Aorta (tissue), 5 donors: ENCODE results near the gene NEU4. TPM values are rescaled to one million over a fixed set of nuclear protein-coding genes. Genes with fewer than 3 reads are reported as not detected.
"Not testable (repeated sequence)": the region's sequence is repeated elsewhere in the genome, so short reads cannot be mapped to it uniquely, and the experiment has no call there.

Experiments
- ATAC-seq: fragments of 200-7000 bp; cut with Tn5 transposase; one replicate; pipeline ENCODE4 v1.9.1; 2022; ENCODE audit warnings: moderate library complexity; ENCODE audit not compliant: low FRiP score
- DNase-seq, 2 donors: peaks; one replicate each; pipeline ENCODE4 v3.0.0-alpha.2; 2020
- H3K27ac ChIP-seq, 2 donors: one replicate each; pipeline ENCODE4 v1.5.1; 2013; ENCODE audit warnings: low read length in 2 of 2, mild to moderate bottlenecking in 2 of 2, moderate library complexity in 2 of 2, control low read depth in 1 of 2, inconsistent platforms in 1 of 2, low read depth in 1 of 2
- H3K27me3 ChIP-seq, 2 donors: one replicate each; pipeline ENCODE4 v1.6.1; 2013; ENCODE audit warnings: control low read depth in 1 of 2, low read length in 1 of 2, mild to moderate bottlenecking in 1 of 2, moderate library complexity in 1 of 2; ENCODE audit not compliant: insufficient read depth in 2 of 2, control insufficient read depth in 1 of 2
- H3K36me3 ChIP-seq, 2 donors: one replicate each; pipeline ENCODE4 v1.6.1; 2013; ENCODE audit warnings: control low read depth in 1 of 2, low read length in 1 of 2, mild to moderate bottlenecking in 1 of 2; ENCODE audit not compliant: insufficient read depth in 2 of 2, control insufficient read depth in 1 of 2
- H3K4me1 ChIP-seq, 2 donors: one replicate each; pipeline ENCODE4 v1.6.1; 2013; ENCODE audit warnings: low read length in 2 of 2, control low read depth in 1 of 2, mild to moderate bottlenecking in 1 of 2, moderate library complexity in 1 of 2; ENCODE audit not compliant: insufficient read depth in 2 of 2, control insufficient read depth in 1 of 2
- H3K4me3 ChIP-seq, 2 donors: one replicate each; pipeline ENCODE4 v1.5.1; 2013; ENCODE audit warnings: low read length in 2 of 2, control low read depth in 1 of 2, mild to moderate bottlenecking in 1 of 2
- H3K9me3 ChIP-seq: one replicate; pipeline ENCODE4 v1.6.1; 2013; ENCODE audit warnings: mild to moderate bottlenecking, low read length; ENCODE audit not compliant: control insufficient read depth
- WGBS, 2 donors: extraction: QIAGEN DNeasy Blood & Tissue Kit; methylation state at CpG; one replicate each; pipeline ENCODE4 v1.1.7; 2013; 5-methylcytosine and 5-hydroxymethylcytosine counted together
- intact Hi-C, 2 donors: fragments of 100-400 bp; cut with DNase I; formaldehyde crosslinking; loops; one replicate each; pipeline versions ENCODE4 v1.14.2 to v1.15.0; 2022
- polyA plus RNA-seq, 2 donors: library from polyadenylated mRNA; stranded (reverse); fragments of 200-250 nt; gene quantifications; one replicate each; pipeline ENCODE4 v1.2.3, GENCODE V29; 2013
- total RNA-seq, 2 donors: library from RNA; stranded (reverse); fragmentation: NEBNext Ultra II Directional; extraction: Animal tissue kit (Norgen Biotek cat#: 25700); gene quantifications; one replicate each; pipeline ENCODE4 v1.2.1, GENCODE V29; 2021
- donor health status: healthy with polysubstance abuse.
- donor health status: Bipolar disorder and iron deficiency.
- donor health status: DM: no; HTN: no; CAD: no.
- donor health status: DM: no; HTN: no; CAD: no.
- donor health status: DM: yes; HTN: yes; CAD: no.

Gene NEU4
- total and polyA plus RNA-seq, 4 donors = 0.26 to 6.4 TPM; not detected in 2

GRCh38 chr2:241780939-241781569 is 27.9 kb upstream of the NEU4 start:
- no peaks in the 10 kb centered on the region for H3K9me3 ChIP-seq
- DNase-seq = no peak
- ATAC-seq = no peak
- no peaks in the 10 kb centered on the region for H3K36me3 ChIP-seq
- intact Hi-C loops = no loop called here
- H3K4me3 ChIP-seq = no peak overlapping the region
- H3K27me3 ChIP-seq = no peaks in the 10 kb centered on the region
- H3K27ac ChIP-seq = no peak overlapping the region
- H3K4me1 ChIP-seq = no peaks in the 10 kb centered on the region
- WGBS, 2 donors = 75 to 81% methylated on average over 5 of the region's 5 CpGs

- H3K27ac ChIP-seq, H3K27me3 ChIP-seq, H3K4me1 ChIP-seq, H3K4me3 ChIP-seq, H3K36me3 ChIP-seq, DNase-seq, intact Hi-C loops, ATAC-seq, H3K9me3 ChIP-seq: not testable (repeated sequence)
- WGBS, 2 donors = 89 to 95% methylated on average over 3 of the region's 3 CpGs
Observed at GRCh38 chr2:241782053-241782452, 26.9 kb upstream of the NEU4 start.

- H3K36me3 ChIP-seq = no peaks in the 10 kb centered on the region
- ATAC-seq (no peak), DNase-seq (no peak)
- intact Hi-C loops = no loop called here
- no peak overlapping the region for H3K4me3 ChIP-seq
- H3K27ac ChIP-seq = no peak overlapping the region
- no peaks in the 10 kb centered on the region for H3K9me3 ChIP-seq
- H3K4me1 ChIP-seq = no peaks in the 10 kb centered on the region
- WGBS, 2 donors = 91 to 96% methylated on average over 4 of the region's 4 CpGs
- no peaks in the 10 kb centered on the region for H3K27me3 ChIP-seq
Observed at GRCh38 chr2:241788135-241788534, 20.9 kb upstream of the NEU4 start.

GRCh38 chr2:241788572-241788971 is 20.4 kb upstream of the NEU4 start:
- H3K4me3 ChIP-seq = no peak overlapping the region
- H3K27ac ChIP-seq = no peak overlapping the region
- intact Hi-C loops = no loop called here
- no peaks in the 10 kb centered on the region for H3K9me3 ChIP-seq
- no peak for ATAC-seq
- no peaks in the 10 kb centered on the region for H3K27me3 ChIP-seq
- no peaks in the 10 kb centered on the region for H3K4me1 ChIP-seq
- 57% methylated on average over 3 of the region's 3 CpGs for WGBS, 2 donors
- DNase-seq = no peak
- H3K36me3 ChIP-seq = no peaks in the 10 kb centered on the region

- H3K4me1 ChIP-seq, H3K4me3 ChIP-seq, H3K27ac ChIP-seq, ATAC-seq, intact Hi-C loops, H3K36me3 ChIP-seq, DNase-seq, H3K9me3 ChIP-seq, H3K27me3 ChIP-seq: not testable (repeated sequence)
- WGBS, 2 donors = 2 to 8% methylated on average over 3 of the region's 3 CpGs
Observed at GRCh38 chr2:241791385-241791784, 17.6 kb upstream of the NEU4 start.

GRCh38 chr2:241793385-241793784 is 15.6 kb upstream of the NEU4 start:
- intact Hi-C loops = no loop called here
- 94% methylated on average over 5 of the region's 5 CpGs for WGBS, 2 donors
- ATAC-seq = no peak

GRCh38 chr2:241794250-241794823 is 14.7 kb upstream of the NEU4 start:
- no peak overlapping the region for H3K27ac ChIP-seq
- H3K27me3 ChIP-seq = no peaks in the 10 kb centered on the region
- ATAC-seq = no peak
- peak in 1 of 2 donors; percentile 60 for DNase-seq
- 93 to 94% methylated on average over 10 of the region's 10 CpGs for WGBS, 2 donors
- H3K4me1 ChIP-seq = no peaks in the 10 kb centered on the region
- intact Hi-C loops = no loop called here
- no peaks in the 10 kb centered on the region for H3K9me3 ChIP-seq
- H3K4me3 ChIP-seq = no peak overlapping the region
- H3K36me3 ChIP-seq = no peaks in the 10 kb centered on the region

More at GRCh38 chr2:241793385-241793784, 15.6 kb upstream of the NEU4 start:
- no peak overlapping the region for H3K27ac ChIP-seq
- H3K27me3 ChIP-seq = no peaks in the 10 kb centered on the region
- no peaks in the 10 kb centered on the region for H3K4me1 ChIP-seq
- no peaks in the 10 kb centered on the region for H3K36me3 ChIP-seq
- H3K9me3 ChIP-seq = no peaks in the 10 kb centered on the region
- no peak overlapping the region for H3K4me3 ChIP-seq
- no peak for DNase-seq

- H3K27ac ChIP-seq = no peak overlapping the region
- DNase-seq (peak in 1 of 2 donors; percentile 52), ATAC-seq (no peak)
- H3K4me1 ChIP-seq = no peaks in the 10 kb centered on the region
- no peaks in the 10 kb centered on the region for H3K36me3 ChIP-seq
- intact Hi-C loops = no loop called here
- no peaks in the 10 kb centered on the region for H3K27me3 ChIP-seq
- no peak overlapping the region for H3K4me3 ChIP-seq
- WGBS, 2 donors = 82 to 87% methylated on average over 31 of the region's 31 CpGs
- no peaks in the 10 kb centered on the region for H3K9me3 ChIP-seq
Observed at GRCh38 chr2:241795021-241795999, 13.7 kb upstream of the NEU4 start.
